ENCODE results near the gene SEC24B. TPM values are rescaled to one million over a fixed set of nuclear protein-coding genes. Genes with fewer than 3 reads are reported as not detected.
A peak's percentile ranks its signal among the peaks of the same experiment; 100 is the strongest.

The SEC24B gene
- total and polyA plus RNA-seq, 4 experiments from 2014 or later, result 12.1 to 37.7 (median 32.4) TPM

DNA sequence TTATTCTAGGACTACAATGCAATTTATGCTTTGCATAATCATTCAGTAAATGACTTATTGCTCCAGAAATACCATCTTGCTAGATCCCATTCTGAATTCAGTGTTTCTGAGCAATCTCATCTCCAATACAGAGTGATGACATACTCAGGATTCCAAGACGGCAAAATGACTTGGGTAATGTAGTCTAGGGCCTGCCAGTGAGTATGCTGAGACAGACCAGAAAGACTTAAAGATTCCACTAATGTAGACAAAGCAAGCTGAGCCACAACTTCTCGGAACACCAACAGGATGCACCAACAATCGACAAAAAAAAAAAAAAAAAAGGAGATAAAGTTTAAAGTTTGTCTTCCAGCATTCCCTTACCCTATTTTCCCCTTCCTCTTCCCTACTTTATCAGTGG is 919 bp upstream of the SEC24B start:
- peak overlapping the region; percentile 78 to 94 (median 84) for H3K4me3 Mint-ChIP-seq
- peaks cover 42% of the 10 kb centered on the region for H3K4me1 ChIP-seq (ENCODE audit: insufficient read depth, low read length)
- H3K9me3 Mint-ChIP-seq, result no peaks in the 10 kb centered on the region
- peaks cover 0 to 10% of the 10 kb centered on the region in 2 donors for H3K36me3 Mint-ChIP-seq
- H3K4me3 ChIP-seq (ENCODE audit: low read length in 2 of 2), result peak overlapping the region in 1 of 2 donors; percentile 59
- H3K9me3 ChIP-seq (ENCODE audit: control insufficient read depth in 1 of 2, low read length in 2 of 2), result no peaks in the 10 kb centered on the region
- no peaks in the 10 kb centered on the region for H3K36me3 ChIP-seq (ENCODE audit: insufficient read depth, low read length)
- POLR2A ChIA-PET (ENCODE audit: partially characterized antibody), result interaction anchor here (0.6 to 3.2 kb wide), 13 partner anchors 9 to 1713 kb away, joined by 3 to 53 read pairs (median 4); partner anchors contain the start of genes CASP6, GAR1, MCUB and PAPSS1
- H3K27ac ChIP-seq (ENCODE audit: low read depth, low read length), result peak overlapping the region; percentile 79
- H3K27ac Mint-ChIP-seq, result peak overlapping the region; percentile 80 to 98 (median 95)
- H3K27me3 Mint-ChIP-seq, result no peaks in the 10 kb centered on the region
- peaks cover 28 to 52% (median 39%) of the 10 kb centered on the region in 4 donors for H3K4me1 Mint-ChIP-seq
- CTCF ChIA-PET (ENCODE audit: partially characterized antibody), result interaction anchor here (0.6 to 4.6 kb wide), 40 partner anchors 8 to 799 kb away, joined by 3 to 23 read pairs (median 5); partner anchors contain the start of genes GAR1, MCUB, PLA2G12A and RRH
- H3K27me3 ChIP-seq (ENCODE audit: insufficient read depth, low read length), result no peaks in the 10 kb centered on the region
- intact Hi-C loops (cut with micrococcal nuclease), result loop anchor here (1.0 to 2.0 kb wide), 10 partner anchors 125 to 765 kb away; partner anchors contain the start of genes CASP6, GAR1, MCUB and PLA2G12A
- DNase-seq, result peak in 1 of 5 donors; percentile 6

DNA sequence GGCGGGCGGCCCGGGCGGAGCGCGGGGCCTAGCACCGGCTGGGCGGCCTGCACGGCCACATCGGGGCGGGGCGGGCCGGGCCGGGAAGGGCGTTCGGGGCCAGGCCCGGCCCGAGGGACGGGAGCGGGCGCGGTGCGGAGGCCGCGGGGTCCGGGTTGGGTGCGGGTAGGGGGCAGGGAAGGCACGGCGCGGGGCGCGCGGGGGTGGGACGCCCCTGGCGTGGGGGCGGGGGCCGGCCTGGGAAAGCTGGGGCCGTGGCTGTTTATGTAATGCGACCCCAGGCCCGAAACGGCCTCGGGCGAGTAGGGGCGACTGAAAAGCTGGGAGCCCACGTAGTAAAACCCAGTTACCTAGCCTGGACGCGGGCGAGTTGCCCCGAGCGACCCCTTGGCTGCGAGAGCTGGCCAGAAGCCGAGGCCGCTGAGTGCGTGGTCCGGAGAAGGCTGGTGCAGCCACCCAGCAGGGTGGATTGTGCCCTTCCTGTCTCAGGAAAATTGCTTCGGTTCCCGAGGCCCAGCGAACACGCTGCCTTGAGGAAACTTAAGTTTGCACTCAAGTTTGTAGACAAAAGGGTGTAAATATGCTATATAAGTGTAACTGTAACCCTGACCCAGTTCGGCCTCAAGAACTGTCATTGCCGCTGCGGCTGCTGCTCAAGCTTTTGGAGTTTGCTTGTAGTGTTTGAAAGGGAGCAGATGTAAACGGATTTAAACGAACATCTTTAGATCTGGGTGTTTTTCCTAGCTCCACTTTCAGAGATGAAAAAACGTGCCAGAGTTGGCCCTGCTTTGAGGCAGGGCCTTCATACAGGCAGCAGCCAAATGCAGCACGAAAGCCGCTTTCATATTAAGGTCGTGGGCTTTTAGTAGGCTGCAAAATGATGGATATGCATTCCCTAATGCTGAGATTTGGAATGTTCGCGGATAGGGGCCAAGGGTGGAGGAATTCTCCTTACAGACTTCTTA is 674 bp downstream of the SEC24B start:
- peaks cover 39 to 68% (median 53%) of the 10 kb centered on the region in 4 donors for H3K4me1 Mint-ChIP-seq
- peak overlapping the region; percentile 79 for H3K27ac ChIP-seq (ENCODE audit: low read depth, low read length)
- no peaks in the 10 kb centered on the region for H3K9me3 Mint-ChIP-seq
- H3K4me3 Mint-ChIP-seq, result peak overlapping the region; percentile 85 to 95 (median 89)
- H3K27ac Mint-ChIP-seq, result peak overlapping the region; percentile 63 to 95 (median 93)
- H3K36me3 Mint-ChIP-seq, result peaks cover 0 to 10% of the 10 kb centered on the region in 2 donors
- peak; percentile 16 to 40 (median 20) for DNase-seq
- peak overlapping the region; percentile 44 to 75 for H3K4me3 ChIP-seq (ENCODE audit: low read length in 2 of 2)
- intact Hi-C loops (cut with micrococcal nuclease), result no loop called here
- H3K27me3 Mint-ChIP-seq, result no peaks in the 10 kb centered on the region
- ChIA-PET POLR2A (ENCODE audit: partially characterized antibody) (interaction anchor here (0.6 to 3.2 kb wide), 13 partner anchors 8 to 1714 kb away, joined by 3 to 53 read pairs (median 4); partner anchors contain the start of genes GAR1, MCUB, PAPSS1 and PLA2G12A), CTCF (ENCODE audit: partially characterized antibody) (interaction anchor here (0.6 to 4.6 kb wide), 31 partner anchors 8 to 801 kb away, joined by 3 to 23 read pairs (median 6); partner anchors contain the start of genes GAR1, MCUB, PLA2G12A and RRH)
- no peaks in the 10 kb centered on the region for H3K27me3 ChIP-seq (ENCODE audit: insufficient read depth, low read length)
- peaks cover 57% of the 10 kb centered on the region for H3K4me1 ChIP-seq (ENCODE audit: insufficient read depth, low read length)
- H3K36me3 ChIP-seq (ENCODE audit: insufficient read depth, low read length), result no peaks in the 10 kb centered on the region
- no peaks in the 10 kb centered on the region for H3K9me3 ChIP-seq (ENCODE audit: control insufficient read depth in 1 of 2, low read length in 2 of 2)

DNA sequence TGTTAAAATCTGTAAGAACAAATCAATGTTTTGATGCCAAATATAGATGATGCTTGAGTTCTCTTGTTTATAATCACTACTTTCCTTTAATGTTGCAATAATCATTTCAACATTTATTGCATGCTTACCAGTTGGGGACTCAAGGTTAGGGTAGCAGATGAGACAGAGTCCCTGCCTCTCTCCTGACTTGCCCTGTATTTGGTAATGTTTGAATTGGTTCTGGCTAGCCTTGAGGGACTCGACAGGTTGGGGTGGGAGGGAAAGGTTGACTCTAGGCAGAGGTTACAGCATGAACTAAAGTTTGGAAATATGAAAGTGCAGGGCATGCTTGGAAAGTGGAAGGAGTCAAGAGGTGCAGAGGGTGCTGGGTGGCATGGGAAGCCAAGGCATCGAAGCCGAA is 2.0 kb downstream of the SEC24B start:
- H3K4me1 ChIP-seq (ENCODE audit: insufficient read depth, low read length), result peaks cover 66% of the 10 kb centered on the region

DNA sequence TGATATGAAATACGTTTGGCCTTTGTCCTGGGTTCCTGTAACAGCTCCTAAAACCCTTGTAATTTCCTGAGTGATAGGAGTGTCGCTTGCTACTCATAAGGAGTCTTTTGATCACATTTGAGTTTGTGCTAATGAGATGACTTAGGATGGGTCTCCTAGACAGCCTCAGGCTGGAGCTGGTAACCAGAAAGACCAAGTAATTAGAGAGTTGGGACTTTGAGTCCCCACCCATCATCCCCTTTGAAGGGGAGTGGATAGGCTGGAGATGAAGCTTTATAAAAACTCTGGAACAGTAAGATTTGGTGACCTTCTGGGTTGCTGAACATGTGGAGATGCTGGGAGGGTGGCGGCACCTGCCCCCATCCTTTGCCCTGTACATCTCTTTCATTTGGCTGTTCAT is 2.9 kb downstream of the SEC24B start:
- H3K4me1 Mint-ChIP-seq, result peaks cover 47 to 84% (median 65%) of the 10 kb centered on the region in 4 donors
- peaks cover 0 to 10% of the 10 kb centered on the region in 2 donors for H3K36me3 Mint-ChIP-seq
- H3K27me3 Mint-ChIP-seq, result no peaks in the 10 kb centered on the region
- intact Hi-C loops (cut with micrococcal nuclease), result no loop called here
- Histone ChIP-seq H3K36me3 (ENCODE audit: insufficient read depth, low read length) (no peaks in the 10 kb centered on the region), H3K27me3 (ENCODE audit: insufficient read depth, low read length) (no peaks in the 10 kb centered on the region), H3K4me1 (ENCODE audit: insufficient read depth, low read length) (peaks cover 75% of the 10 kb centered on the region), H3K9me3 (ENCODE audit: control insufficient read depth in 1 of 2, low read length in 2 of 2) (no peaks in the 10 kb centered on the region), H3K4me3 (ENCODE audit: low read length in 2 of 2) (no peak overlapping the region), H3K27ac (ENCODE audit: low read depth, low read length) (no peak overlapping the region)
- H3K9me3 Mint-ChIP-seq, result no peaks in the 10 kb centered on the region
- no peak for DNase-seq
- H3K27ac Mint-ChIP-seq, result peak overlapping the region in 5 of 7 donors; percentile 51 to 93 (median 72)
- ChIA-PET POLR2A (ENCODE audit: partially characterized antibody) (interaction anchor here (0.6 kb wide), 1 partner anchor 302 kb away, joined by 3 read pairs; no protein-coding TSS in a partner anchor), CTCF (ENCODE audit: partially characterized antibody) (interaction anchor here (1.1 kb wide), 1 partner anchor 10 kb away, joined by 3 read pairs; no protein-coding TSS in a partner anchor)
- H3K4me3 Mint-ChIP-seq, result peak overlapping the region in 6 of 8 donors; percentile 15 to 95 (median 49)

More for the DNA sequence above, 2.0 kb downstream of the SEC24B start:
- Mint-ChIP-seq H3K4me3 (peak overlapping the region; percentile 7 to 95 (median 88)), H3K27ac (peak overlapping the region in 6 of 7 donors; percentile 0 to 95 (median 86)), H3K27me3 (no peaks in the 10 kb centered on the region), H3K4me1 (peaks cover 43 to 75% (median 58%) of the 10 kb centered on the region in 4 donors), H3K36me3 (peaks cover 0 to 10% of the 10 kb centered on the region in 2 donors), H3K9me3 (no peaks in the 10 kb centered on the region)
- H3K27ac ChIP-seq (ENCODE audit: low read depth, low read length), result no peak overlapping the region
- ChIA-PET POLR2A (ENCODE audit: partially characterized antibody) (interaction anchor here (1.5 to 3.1 kb wide), 2 partner anchors 128 to 381 kb away, joined by 3 to 23 read pairs; partner anchors contain the start of gene GAR1), CTCF (ENCODE audit: partially characterized antibody) (no interaction called here)
- no peaks in the 10 kb centered on the region for H3K27me3 ChIP-seq (ENCODE audit: insufficient read depth, low read length)
- no peak for DNase-seq
- H3K4me3 ChIP-seq (ENCODE audit: low read length in 2 of 2), result no peak overlapping the region
- H3K9me3 ChIP-seq (ENCODE audit: control insufficient read depth in 1 of 2, low read length in 2 of 2), result no peaks in the 10 kb centered on the region
- H3K36me3 ChIP-seq (ENCODE audit: insufficient read depth, low read length), result no peaks in the 10 kb centered on the region
- intact Hi-C loops (cut with micrococcal nuclease), result no loop called here

DNA sequence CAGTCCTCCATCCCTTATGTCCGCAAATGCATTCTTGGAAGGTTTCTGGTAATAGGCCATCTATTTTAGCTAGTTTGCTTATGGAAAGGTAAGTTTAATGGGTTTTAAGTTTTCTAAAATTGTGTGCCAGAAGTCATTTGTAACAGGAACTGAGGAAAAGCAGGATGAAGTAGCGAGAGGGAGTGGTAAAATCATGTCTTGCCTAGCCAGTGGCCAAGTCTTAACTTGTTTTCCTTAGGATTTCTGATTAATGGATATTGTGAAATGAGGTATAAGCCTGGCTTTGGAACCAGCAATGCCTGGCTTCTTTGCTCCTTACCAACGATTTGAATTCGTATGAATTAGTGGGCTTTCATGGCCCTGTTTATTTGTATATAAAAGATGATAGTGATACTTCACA is 7.3 kb downstream of the SEC24B start:
- no peak for DNase-seq
- Mint-ChIP-seq H3K4me1 (peaks cover 54 to 81% (median 68%) of the 10 kb centered on the region in 4 donors), H3K36me3 (peaks cover 6 to 10% of the 10 kb centered on the region in 2 donors), H3K27me3 (no peaks in the 10 kb centered on the region), H3K9me3 (no peaks in the 10 kb centered on the region), H3K27ac (peak overlapping the region in 2 of 7 donors; percentile 2 to 6), H3K4me3 (no peak overlapping the region)
- POLR2A ChIA-PET (ENCODE audit: partially characterized antibody), result no interaction called here
- Histone ChIP-seq H3K4me3 (ENCODE audit: low read length in 2 of 2) (no peak overlapping the region), H3K9me3 (ENCODE audit: control insufficient read depth in 1 of 2, low read length in 2 of 2) (no peaks in the 10 kb centered on the region), H3K27ac (ENCODE audit: low read depth, low read length) (no peak overlapping the region), H3K36me3 (ENCODE audit: insufficient read depth, low read length) (peaks cover 3% of the 10 kb centered on the region), H3K4me1 (ENCODE audit: insufficient read depth, low read length) (peaks cover 77% of the 10 kb centered on the region), H3K27me3 (ENCODE audit: insufficient read depth, low read length) (no peaks in the 10 kb centered on the region)
- intact Hi-C loops (cut with micrococcal nuclease), result no loop called here
- CTCF ChIA-PET (ENCODE audit: partially characterized antibody), result interaction anchor here (0.8 kb wide), 1 partner anchor 16 kb away, joined by 3 read pairs; no protein-coding TSS in a partner anchor

DNA sequence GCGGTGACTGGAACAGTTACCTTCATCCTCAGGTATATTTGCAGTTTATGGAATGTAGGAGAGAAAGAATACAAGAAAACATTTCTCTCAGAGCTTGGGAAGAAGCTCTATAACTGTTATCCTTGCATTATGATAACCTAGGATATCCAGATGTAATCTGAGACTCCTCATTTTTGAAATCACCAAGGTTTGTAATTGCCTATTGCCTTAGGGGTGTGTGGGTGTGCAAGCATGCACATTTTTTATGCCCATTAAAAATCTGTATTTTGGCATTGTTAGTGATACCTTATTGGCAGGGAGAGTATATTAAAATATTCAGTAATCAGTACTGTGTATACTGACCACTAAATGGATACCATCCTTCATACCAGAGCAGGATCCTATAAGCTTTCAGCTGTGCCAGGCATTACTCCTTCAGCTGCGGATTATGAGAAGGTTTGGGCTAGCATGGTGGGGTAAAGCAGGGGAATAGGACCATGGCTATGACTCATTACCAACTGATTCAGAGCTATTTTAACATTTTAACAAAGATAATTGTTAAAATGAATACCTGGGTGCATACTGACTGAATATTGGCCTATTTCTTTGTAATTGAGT is 8.3 kb downstream of the SEC24B start:
- no peaks in the 10 kb centered on the region for H3K27me3 ChIP-seq (ENCODE audit: insufficient read depth, low read length)
- CTCF ChIA-PET (ENCODE audit: partially characterized antibody), result interaction anchor here (1.3 to 1.9 kb wide), 2 partner anchors 8 to 11 kb away, joined by 3 to 11 read pairs; partner anchors contain the start of gene SEC24B
- POLR2A ChIA-PET (ENCODE audit: partially characterized antibody), result interaction anchor here (1.0 to 1.1 kb wide), 2 partner anchors 9 to 383 kb away, joined by 3 to 4 read pairs; partner anchors contain the start of gene SEC24B
- Mint-ChIP-seq H3K9me3 (peaks cover 0 to 2% (median 0%) of the 10 kb centered on the region in 8 donors), H3K4me1 (peaks cover 53 to 81% (median 67%) of the 10 kb centered on the region in 4 donors), H3K27ac (peak overlapping the region in 1 of 7 donors; percentile 52), H3K36me3 (peaks cover 15% of the 10 kb centered on the region in 2 donors), H3K4me3 (peak overlapping the region in 1 of 8 donors; percentile 25), H3K27me3 (no peaks in the 10 kb centered on the region)
- H3K9me3 ChIP-seq (ENCODE audit: control insufficient read depth in 1 of 2, low read length in 2 of 2), result no peaks in the 10 kb centered on the region
- H3K36me3 ChIP-seq (ENCODE audit: insufficient read depth, low read length), result peaks cover 6% of the 10 kb centered on the region
- H3K4me3 ChIP-seq (ENCODE audit: low read length in 2 of 2), result no peak overlapping the region
- no peak overlapping the region for H3K27ac ChIP-seq (ENCODE audit: low read depth, low read length)
- peaks cover 73% of the 10 kb centered on the region for H3K4me1 ChIP-seq (ENCODE audit: insufficient read depth, low read length)
- intact Hi-C loops (cut with micrococcal nuclease), result no loop called here
- DNase-seq, result no peak
